LNCaP clone FGC (cell line): ENCODE data around the gene SORCS2.

ENCODE experiments used
- DNase-seq: peaks from one replicate; pipeline ENCODE4 v3.0.0-alpha.2; 2011; ENCODE audit warnings: low read depth
- H3K4me3 ChIP-seq: 2 replicates; pipeline ENCODE4 v1.5.1; 2011; ENCODE audit warnings: mild to moderate bottlenecking, low read depth, low read length, control low read depth
- TF ChIP-seq, protein P1 (sequence below): IDR thresholded peaks from 2 replicates; pipeline ENCODE4 v1.5.1; 2012; ENCODE audit warnings: mild to moderate bottlenecking; ENCODE audit not compliant: control insufficient read depth, insufficient read depth; ENCODE audit errors: extremely low read depth

SORCS2 gene

DNA sequence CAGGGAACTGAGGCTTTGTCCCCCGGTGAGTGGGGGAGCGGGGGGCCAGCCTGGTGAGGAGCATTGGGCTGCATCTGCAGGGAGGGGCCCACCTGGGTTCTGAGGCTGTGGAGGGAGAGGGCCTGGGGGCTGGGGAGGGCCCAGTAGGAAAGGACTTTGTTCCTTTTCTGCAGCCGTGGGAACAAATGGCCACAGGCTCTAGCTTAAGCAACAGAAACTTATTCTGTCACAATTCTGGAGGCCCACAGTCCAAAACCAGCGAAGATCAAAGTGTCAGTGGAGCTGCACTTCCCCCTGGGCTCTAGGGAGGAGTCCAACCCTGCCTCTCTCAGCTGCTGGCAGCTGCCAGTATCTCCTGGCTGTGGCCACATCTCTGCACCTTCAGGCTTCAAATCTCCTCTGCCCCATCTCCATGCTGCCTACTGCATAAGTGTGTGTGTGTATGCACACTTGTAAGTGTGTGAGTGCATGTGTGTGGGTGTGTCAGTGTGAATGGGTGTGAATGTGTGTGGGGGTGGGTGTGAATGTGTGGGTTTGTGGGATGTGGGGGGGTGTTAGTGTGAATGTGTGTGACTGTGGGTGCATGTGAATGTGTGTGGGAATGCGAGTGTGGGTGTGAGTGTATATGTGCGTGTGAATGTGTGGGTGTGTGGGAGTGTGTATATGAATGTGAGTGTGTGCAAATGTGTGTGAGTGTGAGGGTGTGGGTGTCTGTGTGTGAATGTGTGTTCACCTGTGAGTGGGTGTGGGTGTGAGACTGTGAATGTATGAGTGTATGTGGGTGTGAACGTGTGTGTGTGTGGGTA lies 446.8 kb downstream of the SORCS2 start:
- TF ChIP-seq, protein P1, sequence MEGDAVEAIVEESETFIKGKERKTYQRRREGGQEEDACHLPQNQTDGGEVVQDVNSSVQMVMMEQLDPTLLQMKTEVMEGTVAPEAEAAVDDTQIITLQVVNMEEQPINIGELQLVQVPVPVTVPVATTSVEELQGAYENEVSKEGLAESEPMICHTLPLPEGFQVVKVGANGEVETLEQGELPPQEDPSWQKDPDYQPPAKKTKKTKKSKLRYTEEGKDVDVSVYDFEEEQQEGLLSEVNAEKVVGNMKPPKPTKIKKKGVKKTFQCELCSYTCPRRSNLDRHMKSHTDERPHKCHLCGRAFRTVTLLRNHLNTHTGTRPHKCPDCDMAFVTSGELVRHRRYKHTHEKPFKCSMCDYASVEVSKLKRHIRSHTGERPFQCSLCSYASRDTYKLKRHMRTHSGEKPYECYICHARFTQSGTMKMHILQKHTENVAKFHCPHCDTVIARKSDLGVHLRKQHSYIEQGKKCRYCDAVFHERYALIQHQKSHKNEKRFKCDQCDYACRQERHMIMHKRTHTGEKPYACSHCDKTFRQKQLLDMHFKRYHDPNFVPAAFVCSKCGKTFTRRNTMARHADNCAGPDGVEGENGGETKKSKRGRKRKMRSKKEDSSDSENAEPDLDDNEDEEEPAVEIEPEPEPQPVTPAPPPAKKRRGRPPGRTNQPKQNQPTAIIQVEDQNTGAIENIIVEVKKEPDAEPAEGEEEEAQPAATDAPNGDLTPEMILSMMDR: no peak
- DNase-seq: no peak
- no peak overlapping the region for H3K4me3 ChIP-seq

DNA sequence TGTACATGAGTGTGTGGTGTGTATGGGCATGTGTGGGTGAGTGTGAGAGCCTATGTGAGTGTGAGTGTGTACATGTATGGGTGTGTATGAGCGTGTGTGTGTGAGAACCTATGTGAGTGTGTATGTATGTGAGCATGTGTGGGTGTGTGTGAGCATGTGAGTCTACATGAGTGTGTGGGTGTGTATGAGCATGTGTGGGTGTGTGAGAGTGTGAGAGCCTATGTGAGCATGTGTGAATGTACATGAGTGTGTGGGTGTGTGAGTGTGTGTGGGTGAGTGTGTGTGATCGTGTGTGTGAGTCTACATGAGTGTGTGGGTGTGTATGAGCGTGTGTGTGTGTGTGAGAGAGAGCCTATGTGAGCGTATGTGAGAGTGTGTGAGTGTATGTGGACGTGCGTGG lies 447.8 kb downstream of the SORCS2 start:
- no peak for DNase-seq
- no peak overlapping the region for H3K4me3 ChIP-seq
- TF ChIP-seq, protein P1: no peak

DNA sequence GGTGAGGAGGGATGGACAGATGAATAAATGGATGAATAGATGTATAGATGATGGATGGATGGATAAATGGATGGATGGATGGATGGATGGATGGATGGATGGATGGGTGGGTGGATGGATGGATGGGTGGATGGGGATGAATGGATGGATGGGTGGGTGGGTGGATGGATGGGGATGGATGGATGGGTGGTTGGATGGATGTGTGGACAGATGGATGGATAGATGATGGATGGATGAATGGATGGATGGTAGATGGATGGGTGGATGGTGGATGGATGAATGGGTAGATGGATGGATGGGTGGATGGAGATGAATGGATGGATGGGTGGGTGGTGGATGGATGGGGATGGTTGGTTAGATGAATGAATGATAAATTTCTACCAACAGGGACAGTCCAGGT lies 449.4 kb downstream of the SORCS2 start:
- H3K4me3 ChIP-seq: no peak overlapping the region
- TF ChIP-seq, protein P1: no peak
- no peak for DNase-seq

DNA sequence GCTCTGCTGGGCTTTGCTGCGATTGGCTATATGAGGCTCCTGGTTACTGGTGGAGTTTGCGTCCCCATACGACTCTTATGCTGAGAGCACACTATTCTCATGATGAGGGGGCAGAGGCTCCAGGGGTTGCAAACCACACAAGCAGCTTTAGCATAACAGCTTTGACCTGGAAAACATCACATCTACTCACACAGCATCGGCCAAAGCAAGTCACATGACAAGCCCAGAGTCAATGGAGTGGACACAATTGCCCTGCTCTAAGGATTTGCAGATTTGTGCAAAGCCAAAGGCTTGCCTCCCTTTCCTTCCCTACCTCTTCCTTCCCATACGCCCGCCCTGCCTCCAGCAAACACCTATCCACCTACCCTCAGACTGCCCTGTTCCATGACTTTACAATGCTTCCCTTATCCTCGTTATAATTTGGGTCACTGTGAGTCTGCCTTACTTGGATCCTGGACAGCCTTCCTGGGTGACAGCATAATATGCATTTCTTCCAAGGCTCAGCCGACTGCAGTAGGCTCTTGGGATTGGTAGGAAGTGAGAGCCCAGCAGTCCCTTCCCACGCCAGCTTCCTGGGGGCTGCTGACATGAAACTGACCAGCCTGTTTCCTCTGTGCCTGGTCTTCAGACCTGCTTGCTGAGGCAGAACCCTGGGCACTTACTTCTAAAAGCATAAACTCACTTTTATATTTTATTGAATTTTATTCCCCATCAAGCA lies 450.6 kb downstream of the SORCS2 start:
- no peak overlapping the region for H3K4me3 ChIP-seq
- DNase-seq: no peak
- TF ChIP-seq, protein P1: no peak

DNA sequence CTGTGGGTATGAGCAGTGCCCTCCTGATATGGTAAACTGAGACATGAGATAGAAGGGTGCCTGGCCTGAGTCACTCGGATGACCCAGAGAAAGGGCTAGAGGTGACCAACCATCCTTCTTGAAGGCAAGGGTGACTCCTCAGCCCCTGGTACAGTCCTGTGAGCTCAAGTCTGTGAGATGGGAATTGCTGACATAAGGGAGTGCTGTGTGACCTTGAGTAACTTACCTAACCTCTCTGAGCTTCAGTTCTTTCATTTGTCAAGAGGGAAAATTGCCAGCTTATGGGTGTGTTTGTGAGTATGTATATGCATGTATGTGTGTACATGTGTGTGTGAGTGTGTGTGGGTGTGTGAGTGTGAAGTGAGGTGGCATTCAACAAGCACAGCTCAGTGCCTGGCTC lies 452.8 kb downstream of the SORCS2 start:
- no peak for DNase-seq
- H3K4me3 ChIP-seq: no peak overlapping the region
- TF ChIP-seq, protein P1: no peak

DNA sequence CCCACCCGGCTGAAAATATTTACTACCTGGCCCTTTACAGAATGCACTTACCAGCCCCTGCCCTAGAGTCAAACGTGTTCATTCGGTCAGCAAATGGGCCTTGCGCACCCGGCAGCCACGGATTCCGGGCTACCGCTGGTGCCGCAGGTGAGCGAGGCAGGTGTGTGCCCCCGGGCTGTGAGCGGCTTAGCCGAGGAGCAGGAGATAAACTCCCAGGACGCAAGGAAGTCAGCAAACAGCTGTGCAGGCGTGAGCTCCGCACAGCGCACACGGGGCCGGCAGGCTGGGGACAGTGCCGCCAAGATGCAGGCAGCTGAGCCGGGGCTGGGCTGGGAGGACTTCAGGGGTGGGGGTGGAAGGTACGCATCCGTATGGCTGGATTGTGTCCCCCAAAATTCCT lies 453.6 kb downstream of the SORCS2 start:
- DNase-seq: no peak
- no peak overlapping the region for H3K4me3 ChIP-seq
- TF ChIP-seq, protein P1: no peak
